SH-SY5Y (cell line): ENCODE results near the gene BDKRB2.

Experiments
- GATA2 ChIP-seq: IDR thresholded peaks from 2 replicates; pipeline ENCODE4 v1.6.1; 2011; ENCODE audit warnings: mild to moderate bottlenecking, low read depth, low read length
- GATA3 ChIP-seq: IDR thresholded peaks from 2 replicates; pipeline ENCODE4 v1.6.1; 2011; ENCODE audit warnings: low read depth, mild to moderate bottlenecking, low read length, moderate library complexity

DNA sequence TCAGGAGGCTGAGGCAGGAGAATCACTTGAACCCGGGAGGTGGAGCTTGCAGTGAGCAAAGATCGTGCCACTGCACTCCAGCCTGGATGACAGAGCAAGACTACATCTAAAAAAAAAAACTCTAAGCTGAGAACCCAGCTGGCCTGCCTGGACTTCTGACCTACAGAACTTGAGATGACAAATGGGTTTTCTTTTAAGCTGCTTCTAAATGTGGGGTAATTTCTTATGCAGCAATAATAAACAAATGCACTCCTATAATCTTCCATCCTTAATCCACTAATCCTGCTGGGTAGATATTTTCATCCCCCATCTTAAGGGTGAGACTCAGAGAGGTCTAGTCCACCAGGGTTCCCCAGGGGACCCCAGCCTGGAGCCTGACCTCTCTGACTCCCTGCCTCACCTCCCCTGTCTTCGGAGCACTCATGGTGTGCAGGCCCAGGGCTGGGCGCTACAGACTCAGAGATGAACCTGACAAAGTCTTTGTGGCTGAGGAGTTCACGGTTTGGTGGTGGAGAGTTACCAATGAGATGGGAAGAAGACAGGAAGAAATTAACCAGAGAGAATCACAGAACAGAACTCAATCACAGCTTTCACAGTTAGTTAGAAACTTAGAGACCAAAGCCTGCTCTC, 39.7 kb upstream of the BDKRB2 start:
- TF ChIP-seq GATA3 (no peak), GATA2 (no peak)
